IMR-90 (cell line): ENCODE results near the gene PPM1M. TPM values are rescaled to one million over a fixed set of nuclear protein-coding genes. Genes with fewer than 3 reads are reported as not detected.

Experiments used
- ATAC-seq: fragments of 200-7000 bp; cut with Tn5 transposase; 2 replicates; pipeline ENCODE4 v1.9.1; 2020; ENCODE audit warnings: low read depth, mild to moderate bottlenecking, moderate library complexity
- BruUV-seq: library from RNA; stranded (reverse); fragments of 400-500 nt; replicated peaks from 2 replicates; lab custom pipeline; 2021; lab: Mats Ljungman, UMichigan
- CTCF ChIA-PET: fragments of 300-600 bp; formaldehyde crosslinking; extraction: SDS; loops from one replicate; lab custom pipeline; 2021; ENCODE audit warnings: antibody characterized with exemption; lab: Yijun Ruan, JAX
- POLR2A ChIA-PET: fragments of 300-600 bp; sonication (Branson Sonifier 250); formaldehyde crosslinking; loops from one replicate; lab custom pipeline; 2022; ENCODE audit warnings: antibody characterized with exemption; ENCODE audit not compliant: unreplicated experiment; lab: Charles Lee
- DNase-seq: peaks from one replicate; pipeline ENCODE4 v3.0.0; 2013
- H2AFZ ChIP-seq: replicated peaks from 2 replicates; pipeline ENCODE3; 2013; ENCODE audit warnings: low read length, mild to moderate bottlenecking; ENCODE audit not compliant: poor library complexity
- H2AK5ac ChIP-seq: 2 replicates; pipeline ENCODE4 v1.6.1; 2013; ENCODE audit warnings: low read depth, low read length, inconsistent platforms
- H2AK9ac ChIP-seq: replicated peaks from 2 replicates; pipeline ENCODE3; 2013; ENCODE audit warnings: mild to moderate bottlenecking, low read depth, low read length, moderate library complexity; ENCODE audit not compliant: poor library complexity
- H2BK120ac ChIP-seq: 2 replicates; pipeline ENCODE4 v1.6.1; 2013; ENCODE audit warnings: low read depth, low read length, inconsistent platforms
- H2BK15ac ChIP-seq: 3 replicates; pipeline ENCODE4 v1.6.1; 2013; ENCODE audit warnings: low read depth, low read length, inconsistent platforms
- H2BK20ac ChIP-seq: 2 replicates; pipeline ENCODE4 v1.6.1; 2013; ENCODE audit warnings: low read depth, mild to moderate bottlenecking, inconsistent platforms, low read length, moderate library complexity
- H2BK5ac ChIP-seq: 2 replicates; pipeline ENCODE4 v1.6.1; 2013; ENCODE audit warnings: mild to moderate bottlenecking, low read depth, low read length, inconsistent platforms; ENCODE audit not compliant: poor library complexity, severe bottlenecking
- H3K14ac ChIP-seq: replicated peaks from 2 replicates; pipeline ENCODE4 v1.6.1; 2013; ENCODE audit warnings: low read depth, low read length, inconsistent platforms
- H3K18ac ChIP-seq: 2 replicates; pipeline ENCODE4 v1.6.1; 2013; ENCODE audit warnings: low read depth, low read length, control low read depth
- H3K23ac ChIP-seq: 2 replicates; pipeline ENCODE4 v1.6.1; 2013; ENCODE audit warnings: low read depth, low read length, inconsistent platforms
- H3K27ac ChIP-seq: 2 replicates; pipeline ENCODE4 v1.5.1; 2013; ENCODE audit warnings: mild to moderate bottlenecking, control low read depth, low read length; ENCODE audit not compliant: insufficient read depth
- H3K27me3 ChIP-seq: 2 replicates; pipeline ENCODE4 v1.6.1; 2013; ENCODE audit warnings: low read length; ENCODE audit not compliant: control insufficient read depth, insufficient read depth
- H3K36me3 ChIP-seq: 2 replicates; pipeline ENCODE4 v1.6.1; 2013; ENCODE audit warnings: low read length, mixed read lengths; ENCODE audit not compliant: control insufficient read depth, insufficient read depth
- H3K4ac ChIP-seq: 2 replicates; pipeline ENCODE4 v1.6.1; 2013; ENCODE audit warnings: low read depth, low read length, inconsistent platforms
- H3K4me1 ChIP-seq: 2 replicates; pipeline ENCODE4 v1.6.1; 2013; ENCODE audit warnings: low read length, mixed read lengths; ENCODE audit not compliant: control insufficient read depth, insufficient read depth
- H3K4me2 ChIP-seq: 2 replicates; pipeline ENCODE4 v1.6.1; 2013; ENCODE audit warnings: low read depth, mild to moderate bottlenecking, control low read depth, low read length, moderate library complexity
- H3K4me3 ChIP-seq: 2 replicates; pipeline ENCODE4 v1.5.1; 2013; ENCODE audit warnings: low read depth, mild to moderate bottlenecking, control low read depth, low read length, moderate library complexity; ENCODE audit not compliant: insufficient read depth
- H3K56ac ChIP-seq: 2 replicates; pipeline ENCODE4 v1.6.1; 2013; ENCODE audit warnings: low read length, inconsistent platforms; ENCODE audit not compliant: insufficient read depth; ENCODE audit errors: extremely low read depth
- H3K79me1 ChIP-seq, 2 experiments: 2 replicates each; pipeline ENCODE4 v1.6.1; 2013; ENCODE audit warnings: low read length in 2 of 2, inconsistent platforms in 1 of 2, low read depth in 1 of 2
- H3K9ac ChIP-seq: 2 replicates; pipeline ENCODE4 v1.6.1; 2013; ENCODE audit warnings: low read depth, low read length, control low read depth
- H3K9me1 ChIP-seq: 2 replicates; pipeline ENCODE4 v1.6.1; 2013; ENCODE audit warnings: low read length, inconsistent platforms; ENCODE audit not compliant: insufficient read depth
- H3K9me3 ChIP-seq: 2 replicates; pipeline ENCODE4 v1.6.1; 2013; ENCODE audit warnings: low read length; ENCODE audit not compliant: control insufficient read depth, insufficient read depth
- H4K20me1 ChIP-seq: 2 replicates; pipeline ENCODE4 v1.6.1; 2013; ENCODE audit warnings: low read length, inconsistent platforms; ENCODE audit not compliant: insufficient read depth
- H4K5ac ChIP-seq: 2 replicates; pipeline ENCODE4 v1.6.1; 2013; ENCODE audit warnings: mild to moderate bottlenecking, low read depth, low read length, control low read depth
- H4K8ac ChIP-seq, 2 experiments: 2 replicates each; pipeline ENCODE4 v1.6.1; 2013; ENCODE audit warnings: low read depth in 2 of 2, low read length in 2 of 2, control low read depth in 1 of 2, inconsistent platforms in 1 of 2
- H4K91ac ChIP-seq: 2 replicates; pipeline ENCODE4 v1.6.1; 2013; ENCODE audit warnings: low read depth, low read length, inconsistent platforms; ENCODE audit not compliant: insufficient read depth
- BHLHE40 ChIP-seq: fragments of 150-350 bp; IDR thresholded peaks from 2 replicates; pipeline ENCODE4 v1.6.1; 2016; ENCODE audit warnings: mild to moderate bottlenecking, low read depth, low read length
- CEBPB ChIP-seq: IDR thresholded peaks from 2 replicates; pipeline ENCODE4 v1.6.1; 2012; ENCODE audit warnings: low read depth, low read length, improper control_type of control experiment
- FOS ChIP-seq: fragments of 150-350 bp; IDR thresholded peaks from 2 replicates; pipeline ENCODE4 v1.6.1; 2016; ENCODE audit warnings: low read depth, low read length
- MAZ ChIP-seq: IDR thresholded peaks from 2 replicates; pipeline ENCODE4 v1.6.1; 2012; ENCODE audit warnings: low read depth, mild to moderate bottlenecking, low read length, improper control_type of control experiment, moderate library complexity, borderline replicate concordance
- RFX5 ChIP-seq: IDR thresholded peaks from 2 replicates; pipeline ENCODE4 v1.8.0; 2012; ENCODE audit warnings: low read depth, mild to moderate bottlenecking, low read length, moderate library complexity
- USF2 ChIP-seq: fragments of 150-350 bp; IDR thresholded peaks from 2 replicates; pipeline ENCODE4 v1.6.1; 2017; ENCODE audit warnings: mild to moderate bottlenecking, antibody characterized with exemption, low read length, low read depth
- WGBS, 2 experiments: methylation state at CpG; one replicate each; pipeline versions ENCODE4 v1.1.5 to v1.1.7; 2013; ENCODE audit warnings: missing lambda C conversion rate in 2 of 2; ENCODE audit not compliant: insufficient read length in 1 of 2; ENCODE audit errors: extremely low coverage in 2 of 2; 5-methylcytosine and 5-hydroxymethylcytosine counted together
- dilution Hi-C: fragments of 300-500 bp; cut with HindIII; formaldehyde crosslinking; loops from one replicate; pipeline ENCODE4 v1.14.3; 2018; ENCODE audit warnings: low sequenced_read_pairs; ENCODE audit not compliant: unreplicated experiment
- in situ Hi-C: fragments of 300-500 bp; cut with MboI; formaldehyde crosslinking; loops from 3 replicates; pipeline ENCODE4 v1.14.3; 2019; ENCODE audit warnings: low sequenced_read_pairs, inconsistent platforms, mixed read lengths
- intact Hi-C: fragments of 100-400 bp; cut with micrococcal nuclease; formaldehyde crosslinking; loops from 2 replicates; pipeline ENCODE4 v1.10.0; 2022
- polyA plus RNA-seq, 3 experiments: library from polyadenylated mRNA; depleted of rRNA; stranded (reverse); fragments of >200 nt; gene quantifications; 2 replicates each; pipeline ENCODE4 v1.2.3, GENCODE V29; 2012; ENCODE audit warnings: low replicate concordance in 1 of 3
- total RNA-seq: library from RNA; depleted of rRNA; stranded (reverse); fragments of >200 nt; gene quantifications from 2 replicates; pipeline ENCODE4 v1.2.3, GENCODE V29; 2012

The PPM1M gene
- total and polyA plus RNA-seq, 2 of the 4 experiments (the other 2 are of a cell fraction) = 12.2 to 18.1 TPM

- TF ChIP-seq CEBPB (no peak), FOS (no peak), BHLHE40 (no peak), RFX5 (no peak), MAZ (peak; percentile 57; the same call in 1 of the 2 replicates), USF2 (no peak)
- no peak overlapping the region for H2BK15ac ChIP-seq
- no peak overlapping the region for H3K4ac ChIP-seq
- H3K4me2 ChIP-seq = no peak overlapping the region
- no peak for ATAC-seq
- H3K23ac ChIP-seq = no peak overlapping the region
- WGBS, 2 experiments = 32% methylated on average over 8 of the region's 17 CpGs; no CpG with 5 or more reads in 1 of the 2 experiments
- no peak overlapping the region for H4K91ac ChIP-seq
- H3K9ac ChIP-seq = no peak overlapping the region
- in situ Hi-C loops = no loop called here
- H2BK20ac ChIP-seq = no peak overlapping the region
- peaks cover 4% of the 10 kb centered on the region for H3K9me1 ChIP-seq
- H3K18ac ChIP-seq = no peak overlapping the region
- no peak overlapping the region for H3K56ac ChIP-seq
- BruUV-seq = no TSS peak
- H3K36me3 ChIP-seq = no peaks in the 10 kb centered on the region
- H3K9me3 ChIP-seq = no peaks in the 10 kb centered on the region
- no peak overlapping the region for H3K14ac ChIP-seq
- no peak overlapping the region for H2AFZ ChIP-seq
- no peak overlapping the region for H2BK5ac ChIP-seq
- dilution Hi-C loops = no loop called here
- H4K5ac ChIP-seq = no peak overlapping the region
- H3K79me1 ChIP-seq = no peaks in the 10 kb centered on the region
- H3K4me3 ChIP-seq = no peak overlapping the region
- no peak overlapping the region for H4K8ac ChIP-seq
- H2BK120ac ChIP-seq = no peak overlapping the region
- no peaks in the 10 kb centered on the region; the same call in 1 of the 2 replicates for H3K27me3 ChIP-seq
- intact Hi-C loops = no loop called here
- no peaks in the 10 kb centered on the region; the same call in 1 of the 2 replicates for H4K20me1 ChIP-seq
- CTCF ChIA-PET = interaction anchor here (0.6 to 1.3 kb wide), 2 partner anchors 41 to 335 kb away, joined by 4 to 6 read pairs; no protein-coding TSS in a partner anchor
- no peak overlapping the region for H2AK9ac ChIP-seq
- DNase-seq = no peak
- POLR2A ChIA-PET = no interaction called here
- no peak overlapping the region for H3K27ac ChIP-seq
- 0 out of 2 replicates have a peak overlapping the region, but pooled peaks have one; percentile 10 for H2AK5ac ChIP-seq
- peaks cover 11% of the 10 kb centered on the region for H3K4me1 ChIP-seq
Measured at GRCh38 chr3:52298149-52299098, 52.9 kb downstream of the PPM1M start.
